Activated CD4-positive, alpha-beta T cell treated with anti-CD3 and anti-CD28 coated beads, Interleukin-2, amount 50 U/mL, for 1 hour (primary cell): ENCODE results near the gene TMEM238.
A peak's percentile ranks its signal among the peaks of the same experiment; 100 is the strongest.

Experiments used
- DNase-seq: peaks from one replicate; pipeline ENCODE4 v3.0.0-alpha.2; 2020

The TMEM238 gene

GRCh38 chr19:55376241-55376933, 7.7 kb downstream of the TMEM238 start, which contains the start of gene TMEM190:
TMEM190 (plus strand) TSS chr19:55376826; CDS start chr19:55376854, 28 bp downstream.
- no peak for DNase-seq

DNA sequence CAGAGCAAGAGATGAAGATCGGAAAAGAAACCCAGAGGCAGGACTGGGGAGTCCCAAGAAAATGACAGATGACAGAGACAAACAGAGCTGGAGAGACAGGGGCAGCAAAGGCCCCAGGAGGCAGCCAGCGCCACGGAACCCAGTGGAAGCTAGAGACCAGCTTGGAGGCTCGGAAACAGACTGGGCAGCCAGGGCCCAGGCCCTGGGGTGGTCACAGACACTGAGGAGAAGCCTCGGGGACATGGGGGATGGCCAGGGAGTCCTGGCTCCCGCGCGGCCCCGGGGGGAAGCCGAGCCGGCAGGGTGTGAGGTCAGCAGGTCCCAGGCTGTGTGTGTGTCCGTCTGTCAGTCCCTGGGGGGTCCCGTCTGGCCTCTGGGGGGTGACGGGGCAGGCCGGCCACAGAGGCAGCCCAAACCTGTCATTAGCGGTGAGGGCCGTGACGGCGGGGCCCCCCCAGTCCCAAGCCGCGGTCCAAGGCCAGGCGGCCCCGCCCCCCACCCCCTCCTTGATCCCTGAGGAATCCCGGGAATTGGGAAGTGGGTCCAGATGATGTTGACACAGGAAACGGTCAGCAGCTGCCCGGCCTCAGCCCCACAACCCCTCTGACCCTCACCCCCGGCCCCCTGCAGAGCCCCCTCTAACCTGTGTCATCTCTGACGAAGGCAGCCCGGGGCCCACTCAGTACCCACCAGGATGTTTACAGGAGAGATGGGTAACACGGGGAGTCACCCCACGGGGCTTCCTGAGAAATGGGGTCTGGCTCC, 9.9 kb downstream of the TMEM238 start:
- DNase-seq = no peak

DNA sequence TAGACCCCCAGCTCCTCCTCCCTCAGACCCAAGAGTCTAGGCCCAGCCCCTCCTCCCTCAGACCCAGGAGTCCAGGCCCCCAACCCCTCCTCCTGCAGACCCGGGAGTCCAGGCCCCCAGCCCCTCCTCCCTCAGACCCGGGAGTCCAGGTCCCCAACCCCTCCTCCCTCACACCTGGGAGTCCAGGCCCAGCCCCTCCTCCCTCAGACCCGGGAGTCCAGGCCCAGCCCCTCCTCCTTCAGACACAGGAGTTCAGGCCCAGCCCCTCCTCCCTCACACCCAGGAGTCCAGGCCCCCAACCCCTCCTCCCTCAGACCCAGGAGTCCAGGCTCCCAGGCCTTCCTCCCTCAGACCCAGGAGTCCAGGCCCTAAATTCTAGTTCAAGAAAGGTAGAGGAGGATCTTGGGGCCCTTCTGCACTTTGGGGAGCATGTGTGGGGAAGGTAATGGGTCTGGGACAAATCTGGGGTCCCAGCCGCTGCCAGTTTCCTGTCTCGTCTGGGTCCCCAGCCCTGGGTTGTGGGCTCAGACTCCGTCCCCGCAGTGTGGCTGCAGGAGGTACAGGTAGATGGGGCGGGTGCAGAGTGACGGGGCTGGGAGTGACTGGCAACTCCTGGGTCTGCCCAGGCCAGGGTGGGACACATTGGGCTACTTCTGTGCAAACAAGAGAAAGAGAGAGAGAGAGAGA, 10.6 kb downstream of the TMEM238 start:
- no peak for DNase-seq

DNA sequence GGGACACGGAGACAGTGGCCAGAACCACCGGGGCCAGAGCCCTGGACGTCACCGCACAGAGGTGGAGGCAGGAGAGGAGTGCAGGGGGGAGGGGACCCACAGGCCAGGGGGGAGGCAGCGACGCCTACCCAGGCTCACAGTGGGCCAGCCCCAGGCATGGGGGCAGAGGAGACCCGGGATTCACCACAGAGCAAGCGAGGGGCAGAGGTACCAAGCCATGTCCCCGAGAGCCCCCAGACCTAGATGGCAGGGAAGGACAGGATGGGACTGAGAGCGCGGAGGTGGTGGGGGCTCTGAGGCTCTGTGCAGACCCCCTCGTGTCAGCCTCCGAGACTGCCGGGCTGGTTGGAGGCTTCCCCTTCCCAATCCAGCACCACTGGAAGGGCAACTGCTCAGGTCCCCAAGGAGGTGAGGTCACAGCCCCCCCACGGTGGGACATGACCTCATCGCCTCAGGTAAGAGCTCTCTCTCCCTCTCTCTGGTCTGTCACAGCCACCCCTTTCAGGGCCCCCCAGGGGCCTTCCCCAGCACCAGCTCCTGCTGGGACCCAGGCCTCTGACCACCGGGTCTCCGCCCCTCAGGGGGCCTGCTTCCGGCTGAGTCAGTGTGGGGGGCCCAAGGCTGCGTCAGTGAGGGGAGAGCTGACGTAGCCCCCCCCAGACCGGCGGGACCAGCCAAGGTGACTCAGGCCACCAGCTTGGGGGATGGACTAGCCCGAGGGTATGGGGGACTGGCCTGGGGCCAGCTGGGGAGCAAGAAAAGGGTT, 11.6 kb downstream of the TMEM238 start:
- DNase-seq = no peak

- no peak for DNase-seq
These were observed 13.6 kb downstream of the TMEM238 start, which contains the start of gene IL11 for GRCh38 chr19:55370305-55370988. IL11 (minus strand) TSS chr19:55370463; CDS start chr19:55370310, 153 bp downstream.

GRCh38 chr19:55369653-55370304, 14.3 kb downstream of the TMEM238 start:
- DNase-seq = peak; percentile 30

- no peak for DNase-seq
These were observed 15.2 kb downstream of the TMEM238 start for GRCh38 chr19:55368701-55369563.

DNA sequence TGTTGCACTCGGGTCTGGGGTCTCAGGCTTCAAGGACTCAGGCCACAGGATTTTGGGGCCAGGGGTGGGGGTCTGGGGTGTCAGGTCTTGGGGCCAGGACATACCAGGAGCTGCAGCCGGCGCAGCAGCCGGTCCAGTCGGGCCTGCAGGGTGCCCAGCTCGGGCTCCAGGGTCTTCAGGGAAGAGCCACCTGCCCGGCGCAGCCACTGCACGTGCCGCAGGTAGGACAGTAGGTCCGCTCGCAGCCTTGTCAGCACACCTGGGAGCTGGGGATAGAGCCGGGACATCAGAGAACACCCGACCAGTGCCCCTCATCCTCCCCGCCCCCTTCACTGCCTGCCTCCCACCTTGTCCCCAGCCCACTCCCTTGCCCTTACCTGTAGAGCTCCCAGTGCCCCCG, 16.0 kb downstream of the TMEM238 start:
- no peak for DNase-seq

- DNase-seq = no peak
These were observed 17.3 kb downstream of the TMEM238 start for GRCh38 chr19:55366790-55367189.

DNA sequence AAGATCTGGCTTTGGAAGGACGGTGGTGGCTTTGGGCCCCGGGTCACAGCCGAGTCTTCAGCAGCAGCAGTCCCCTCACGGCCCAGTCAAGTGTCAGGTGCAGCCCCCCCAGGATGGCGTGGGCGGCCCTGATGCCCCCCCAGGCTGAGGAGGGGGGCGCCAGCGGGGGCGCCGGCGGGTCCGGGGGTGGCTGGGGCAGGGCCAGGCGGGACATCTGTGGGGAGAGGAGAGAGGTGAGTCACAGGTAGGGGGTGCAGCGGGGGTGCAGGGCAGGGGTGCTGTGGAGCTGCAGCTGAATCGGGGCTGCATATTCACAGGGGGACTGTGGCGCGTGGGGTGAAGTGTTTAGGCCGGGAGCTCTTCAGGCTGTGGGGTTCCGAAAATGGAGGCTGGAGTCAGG, 18.1 kb downstream of the TMEM238 start:
- DNase-seq = no peak

DNA sequence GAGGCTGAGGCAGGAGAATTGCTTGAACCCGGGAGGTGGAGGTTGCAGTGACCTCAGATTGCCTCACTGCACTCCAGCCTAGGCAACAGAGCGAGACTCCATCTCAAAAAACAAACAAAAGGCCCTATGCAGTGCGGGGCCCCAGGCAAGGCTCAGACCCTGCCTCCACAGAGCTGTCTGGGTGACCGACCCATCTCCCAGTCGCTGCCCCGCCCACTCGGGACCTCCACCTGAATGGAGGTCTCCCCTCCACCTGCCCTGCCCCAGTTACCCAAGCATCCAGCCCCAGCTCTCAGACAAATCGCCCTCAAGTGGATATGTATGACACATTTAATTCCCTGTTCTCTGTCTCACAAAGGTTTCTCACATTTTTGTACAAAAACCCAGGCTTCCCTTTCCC, 18.8 kb downstream of the TMEM238 start:
- no peak for DNase-seq

DNA sequence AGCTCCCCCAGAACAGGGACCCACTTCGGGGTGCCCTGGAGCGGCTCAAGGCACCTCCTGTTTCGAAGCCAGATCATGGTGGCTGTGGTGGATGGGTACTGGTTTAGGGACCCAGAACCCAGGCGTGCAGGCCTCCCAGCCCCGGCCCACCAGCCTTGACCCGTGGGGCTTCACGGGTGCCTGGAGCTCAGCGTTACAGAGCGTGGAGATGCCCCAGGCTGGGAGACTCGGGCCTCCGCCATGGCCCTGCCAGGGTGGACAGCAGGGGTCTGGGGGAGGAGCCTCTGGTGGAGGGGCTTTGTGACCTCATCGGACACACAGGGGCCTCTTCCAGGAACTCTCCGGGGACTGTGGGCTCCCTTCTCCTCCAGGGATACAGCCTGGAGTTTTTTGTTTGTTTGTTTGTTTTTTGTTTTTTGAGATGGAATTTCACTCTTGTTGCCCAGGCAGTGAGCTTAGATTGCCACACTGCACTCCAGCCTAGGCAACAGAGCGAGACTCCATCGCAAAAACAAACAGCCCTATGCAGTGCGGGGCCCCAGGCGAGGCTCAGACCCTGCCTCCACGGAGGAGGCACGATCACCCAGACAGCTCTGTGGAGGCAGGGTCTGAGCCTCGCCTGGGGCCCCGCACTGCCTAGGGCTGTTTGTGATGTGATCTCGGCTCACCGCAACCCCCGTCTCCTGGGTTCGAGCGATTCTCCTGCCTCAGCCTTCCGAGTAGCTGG, 20.9 kb downstream of the TMEM238 start, which contains the start of gene GARIN5B:
Gene GARIN5B (minus strand): TSS at position 271 of the 727 bp plus-strand sequence. CDS start 194 bp downstream, at position 77.
- DNase-seq = no peak

DNA sequence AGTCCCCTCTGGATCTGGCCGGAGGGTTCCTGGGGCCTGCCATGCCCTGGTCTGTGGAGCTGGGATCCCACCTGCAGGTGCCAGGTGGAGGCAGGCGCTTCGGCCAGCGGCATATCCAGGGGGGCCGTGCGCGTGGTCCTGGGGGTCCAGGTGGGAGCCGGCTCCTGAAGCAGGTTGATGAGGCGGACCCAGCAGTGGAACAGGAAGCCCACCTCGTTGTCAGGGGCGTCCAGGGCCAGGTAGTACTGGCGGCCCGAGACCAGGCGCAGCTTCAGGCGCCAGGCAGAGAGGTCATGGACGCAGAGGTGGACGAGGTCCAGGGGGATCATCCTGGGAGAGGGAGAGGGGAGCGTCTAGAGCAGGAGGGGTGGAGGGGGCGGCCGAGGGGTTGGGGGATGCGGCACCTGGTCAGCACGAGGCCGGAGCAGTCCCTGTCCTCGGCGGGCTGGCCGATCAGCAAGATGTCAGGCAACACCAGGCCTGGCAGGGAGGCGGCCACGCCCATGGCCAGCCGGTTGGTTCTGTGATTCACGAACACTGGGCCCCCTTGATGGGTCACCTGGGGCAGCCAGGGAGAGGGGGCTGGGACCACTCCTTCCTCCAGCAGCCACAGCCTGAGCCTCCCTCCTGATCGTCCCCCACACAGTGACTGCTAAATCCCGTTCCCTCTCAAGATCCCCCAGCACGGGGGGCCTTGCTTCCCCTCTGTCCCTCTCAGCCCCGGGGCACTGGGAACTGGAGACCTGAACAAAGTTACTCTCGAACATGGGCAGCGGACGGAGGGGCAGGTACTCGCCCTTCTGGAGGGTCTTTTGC, 21.7 kb downstream of the TMEM238 start:
- DNase-seq = no peak

- DNase-seq = no peak
These were observed 23.2 kb downstream of the TMEM238 start for GRCh38 chr19:55360902-55361301.

DNA sequence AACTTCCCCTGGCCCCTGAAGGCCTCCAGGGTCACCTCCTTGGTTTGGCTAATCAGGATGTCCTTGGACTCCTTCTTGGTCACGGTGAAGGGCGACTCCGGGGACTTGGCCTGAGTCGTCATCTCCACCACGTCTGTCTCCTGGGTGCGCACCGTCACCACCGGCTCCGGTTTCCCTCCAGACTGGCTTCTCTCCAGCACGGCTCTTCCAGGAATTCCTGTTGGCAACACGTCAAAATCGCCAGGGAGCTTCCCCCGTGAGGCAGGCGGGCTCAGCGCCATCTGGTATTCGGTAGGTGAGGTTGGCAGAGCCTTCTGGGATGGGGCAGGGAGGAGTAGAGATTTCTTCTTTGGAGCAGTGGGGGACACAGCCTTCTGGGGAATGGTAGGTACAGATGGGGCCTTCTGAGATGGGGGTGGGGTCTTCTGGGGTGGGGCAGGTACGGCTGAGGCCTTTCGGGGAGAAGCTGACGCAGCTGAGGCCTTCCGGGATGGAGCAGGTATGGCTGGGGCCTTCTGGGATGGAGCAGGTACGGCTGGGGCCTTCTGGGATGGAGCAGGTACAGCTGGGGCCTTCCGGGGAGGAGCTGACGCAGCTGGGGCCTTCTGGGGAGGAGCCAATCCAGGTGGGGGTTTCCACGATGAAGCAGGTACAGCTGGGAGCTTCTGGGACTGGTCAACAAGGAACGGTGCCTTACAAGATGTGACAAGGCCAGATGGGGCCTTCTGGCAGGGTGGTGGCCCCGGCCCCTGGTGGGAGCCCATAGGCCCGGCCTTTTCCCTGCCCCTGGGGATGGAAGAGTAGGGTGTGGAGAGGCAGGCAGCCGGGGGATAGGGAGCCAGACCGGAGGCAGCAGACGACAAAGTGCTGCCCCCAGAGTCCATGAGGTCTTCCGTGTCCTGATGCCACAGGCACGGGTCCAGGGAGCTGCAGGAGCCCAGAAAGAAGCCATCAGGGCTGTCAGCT, 24.9 kb downstream of the TMEM238 start:
- DNase-seq = no peak

GRCh38 chr19:55358493-55358892, 25.6 kb downstream of the TMEM238 start:
- no peak for DNase-seq

DNA sequence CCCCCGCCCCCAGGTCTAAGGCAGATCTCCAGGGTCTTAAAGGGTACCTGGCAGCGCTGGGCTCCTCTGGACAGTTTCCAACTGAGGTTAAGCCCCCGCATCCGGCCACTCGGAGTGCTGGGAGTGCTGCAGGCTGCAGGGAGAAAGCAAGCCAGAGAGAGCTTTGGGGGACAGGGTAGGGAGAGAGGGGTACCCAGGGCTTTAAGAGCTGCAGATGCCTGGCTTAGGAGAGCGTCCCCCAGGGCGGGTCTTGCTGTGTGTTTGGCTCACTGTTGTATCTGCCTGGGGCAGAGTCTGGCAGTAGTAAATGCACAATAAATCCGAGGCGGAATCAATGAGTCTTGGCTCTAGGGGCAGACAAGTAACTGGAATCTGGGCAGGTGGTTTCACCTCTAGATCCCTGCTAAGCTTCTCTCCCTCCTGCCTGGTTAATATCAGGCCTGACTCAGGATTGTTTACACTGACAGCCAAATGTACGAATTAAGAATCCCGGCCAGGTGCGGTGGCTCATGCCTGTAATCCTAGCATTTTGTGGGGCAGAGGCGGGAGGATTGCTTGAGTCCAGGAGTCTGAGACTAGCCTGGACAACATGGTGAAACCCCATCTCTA, 28.8 kb downstream of the TMEM238 start:
- DNase-seq = no peak
